ENCODE results near the gene YEATS2.

GRCh38 chr3:183779896-183780465, 82.4 kb downstream of the YEATS2 start:
- TF ChIP-seq CTCF (IDR thresholded peaks at IDR 0.05): no peak
- TF ChIP-seq ZFX (IDR thresholded peaks at IDR 0.05; ENCODE audit: borderline replicate concordance): no peak

All from 22Rv1 (cell line).